Germinal center (tissue), 1 donor: ENCODE data around the gene ATP8B2.
A peak's percentile ranks its signal among the peaks of the same experiment; 100 is the strongest.
"Not testable (repeated sequence)": the region's sequence is repeated elsewhere in the genome, so short reads cannot be mapped to it uniquely, and the experiment has no call there.

Source experiments
- DNase-seq: peaks from one replicate; pipeline ENCODE4 v3.0.0; 2012; ENCODE audit warnings: mixed read lengths, low spot score

ATP8B2 gene

GRCh38 chr1:154346276-154346917 lies 21.1 kb downstream of the ATP8B2 start:
- DNase-seq, result no peak

- no peak for DNase-seq
These were observed 22.6 kb downstream of the ATP8B2 start for GRCh38 chr1:154347961-154348360.

GRCh38 chr1:154348429-154349076 lies 23.2 kb downstream of the ATP8B2 start:
- no peak for DNase-seq

GRCh38 chr1:154349121-154349520 lies 23.8 kb downstream of the ATP8B2 start:
- peak; percentile 0 for DNase-seq

- DNase-seq, result peak; percentile 1
These were observed 25.1 kb downstream of the ATP8B2 start for GRCh38 chr1:154350383-154350782.

GRCh38 chr1:154351363-154352068 lies 26.2 kb downstream of the ATP8B2 start:
- peak; percentile 0 for DNase-seq

GRCh38 chr1:154352245-154352580 lies 26.9 kb downstream of the ATP8B2 start:
- DNase-seq, result peak; percentile 0

- peak; percentile 6 for DNase-seq
These were observed 27.5 kb downstream of the ATP8B2 start for GRCh38 chr1:154352581-154353459.

- peak; percentile 9 for DNase-seq
These were observed 28.2 kb downstream of the ATP8B2 start for GRCh38 chr1:154353460-154353904.

GRCh38 chr1:154353966-154354365 lies 28.6 kb downstream of the ATP8B2 start:
- DNase-seq, result peak; percentile 1

- DNase-seq, result no peak
These were observed 33.2 kb downstream of the ATP8B2 start for GRCh38 chr1:154358519-154358918.

GRCh38 chr1:154360288-154360687 lies 35.0 kb downstream of the ATP8B2 start:
- DNase-seq, result no peak

GRCh38 chr1:154360881-154361280 lies 35.6 kb downstream of the ATP8B2 start:
- DNase-seq, result not testable (repeated sequence)

GRCh38 chr1:154361357-154361756 lies 36.0 kb downstream of the ATP8B2 start:
- DNase-seq, result no peak

GRCh38 chr1:154371436-154371835 lies 46.1 kb downstream of the ATP8B2 start:
- no peak for DNase-seq

- not testable (repeated sequence) for DNase-seq
These were observed 48.5 kb downstream of the ATP8B2 start for GRCh38 chr1:154373777-154374357.

- DNase-seq, result no peak
These were observed 54.0 kb downstream of the ATP8B2 start for GRCh38 chr1:154379301-154379700.

GRCh38 chr1:154384650-154385489 lies 59.5 kb downstream of the ATP8B2 start:
- DNase-seq, result no peak

GRCh38 chr1:154386643-154387352 lies 61.5 kb downstream of the ATP8B2 start:
- DNase-seq, result no peak

- no peak for DNase-seq
These were observed 65.9 kb downstream of the ATP8B2 start for GRCh38 chr1:154391086-154391770.
